HepG2 (cell line): Measurements from ENCODE around the gene PLD1. TPM values are rescaled to one million over a fixed set of nuclear protein-coding genes. Genes with fewer than 3 reads are reported as not detected.

Source experiments
- BORCS8-MEF2B ChIP-seq: sonication (generic); formaldehyde crosslinking; IDR thresholded peaks from 2 replicates; pipeline ENCODE4 v1.8.0; 2022; ENCODE audit warnings: mild to moderate bottlenecking, missing genetic modification reagents
- BRF2 ChIP-seq: sonication (generic); formaldehyde crosslinking; IDR thresholded peaks from 2 replicates; pipeline ENCODE4 v1.8.1; 2022; ENCODE audit warnings: mild to moderate bottlenecking, missing genetic modification reagents
- CC2D1A ChIP-seq: sonication (generic); formaldehyde crosslinking; IDR thresholded peaks from 2 replicates; pipeline ENCODE4 v1.8.1; 2023; ENCODE audit warnings: mild to moderate bottlenecking, missing genetic modification reagents
- CTCF ChIP-seq: sonication (generic); formaldehyde crosslinking; IDR thresholded peaks from 2 replicates; pipeline ENCODE4 v1.5.0; 2020; ENCODE audit warnings: mild to moderate bottlenecking, missing genetic modification reagents, moderate library complexity
- HMG20A ChIP-seq: IDR thresholded peaks from 2 replicates; pipeline ENCODE4 v1.6.1; 2016; ENCODE audit warnings: borderline replicate concordance
- HMGXB4 ChIP-seq, 2 experiments: sonication (generic) in 1 of 2; formaldehyde crosslinking in 1 of 2; IDR thresholded peaks; 2 replicates each; pipeline versions ENCODE4 v1.4.0 to v1.6.1; 2018 to 2020; ENCODE audit warnings: missing genetic modification reagents in 2 of 2, borderline replicate concordance in 1 of 2, low read depth in 1 of 2, mild to moderate bottlenecking in 1 of 2, missing biosample characterization in 1 of 2
- NR2F2 ChIP-seq: IDR thresholded peaks from 2 replicates; pipeline ENCODE4 v1.6.1; 2012; ENCODE audit warnings: low read depth, inconsistent platforms, borderline replicate concordance
- PBX3 ChIP-seq: sonication (generic); formaldehyde crosslinking; IDR thresholded peaks from 2 replicates; pipeline ENCODE4 v1.8.1; 2023; ENCODE audit warnings: missing genetic modification reagents, inconsistent platforms, borderline replicate concordance
- SMAD9 ChIP-seq: sonication (generic); formaldehyde crosslinking; IDR thresholded peaks from 2 replicates; pipeline ENCODE4 v1.5.1; 2020; ENCODE audit warnings: mild to moderate bottlenecking, missing genetic modification reagents
- SNRNP70 ChIP-seq: fragments of 200-400 bp; formaldehyde crosslinking; IDR thresholded peaks from 2 replicates; pipeline ENCODE4 v1.6.1; 2017; ENCODE audit warnings: mild to moderate bottlenecking, low read depth, low read length, moderate library complexity
- SOX6 ChIP-seq, 2 experiments: fragments of 450-650 bp in 1 of 2; sonication (generic) in 1 of 2; formaldehyde crosslinking in 1 of 2; IDR thresholded peaks; 2 replicates each; pipeline versions ENCODE4 v1.4.0 to v1.6.1; 2017 to 2020; ENCODE audit warnings: antibody characterized with exemption in 1 of 2, mild to moderate bottlenecking in 1 of 2, missing genetic modification reagents in 1 of 2
- ZHX1 ChIP-seq: sonication (generic); formaldehyde crosslinking; IDR thresholded peaks from 2 replicates; pipeline ENCODE4 v1.8.1; 2022; ENCODE audit warnings: low read depth, mild to moderate bottlenecking, missing genetic modification reagents
- ZMYM4 ChIP-seq: sonication (generic); formaldehyde crosslinking; IDR thresholded peaks from 2 replicates; pipeline ENCODE4 v1.8.1; 2023; ENCODE audit warnings: mild to moderate bottlenecking, missing genetic modification reagents
- ZNF292 ChIP-seq: sonication (generic); formaldehyde crosslinking; IDR thresholded peaks from 2 replicates; pipeline ENCODE4 v1.8.1; 2022; ENCODE audit warnings: mild to moderate bottlenecking, low read depth, missing genetic modification reagents, borderline replicate concordance
- ZNF326 ChIP-seq: sonication (generic); formaldehyde crosslinking; IDR thresholded peaks from 2 replicates; pipeline ENCODE4 v1.4.0; 2020; ENCODE audit warnings: missing genetic modification reagents, borderline replicate concordance
- ZNF343 ChIP-seq: sonication (generic); formaldehyde crosslinking; IDR thresholded peaks from 2 replicates; pipeline ENCODE4 v1.4.0; 2020; ENCODE audit warnings: mild to moderate bottlenecking, missing genetic modification reagents
- ZNF431 ChIP-seq: sonication (generic); formaldehyde crosslinking; IDR thresholded peaks from 2 replicates; pipeline ENCODE4 v1.9.0; 2022; ENCODE audit warnings: missing genetic modification reagents, low read depth, mild to moderate bottlenecking, borderline replicate concordance
- ZNF501 ChIP-seq: sonication (generic); formaldehyde crosslinking; IDR thresholded peaks from 2 replicates; pipeline ENCODE4 v1.5.1; 2020; ENCODE audit warnings: mild to moderate bottlenecking, moderate library complexity, missing genetic modification reagents
- ZNF747 ChIP-seq: sonication (generic); formaldehyde crosslinking; IDR thresholded peaks from 2 replicates; pipeline ENCODE4 v1.8.1; 2023; ENCODE audit warnings: missing genetic modification reagents, mild to moderate bottlenecking, borderline replicate concordance
- ZNF83 ChIP-seq: sonication (generic); formaldehyde crosslinking; IDR thresholded peaks from 2 replicates; pipeline ENCODE4 v1.4.0; 2020; ENCODE audit warnings: missing genetic modification reagents, mild to moderate bottlenecking, borderline replicate concordance
- polyA plus RNA-seq, 8 experiments: library from polyadenylated mRNA; depleted of rRNA in 3 of 8; stranded (reverse) in 7 of 8; unstranded in 1 of 8; fragments of >200 nt; fragmentation: Illumina TruSeq in 4 of 8; extraction: Trizol in 4 of 8; gene quantifications; 2 replicates each; pipeline versions ENCODE4 v1.2.1 to v1.2.3, GENCODE V29; 2011 to 2016; ENCODE audit warnings: low read depth in 4 of 8, missing spikeins in 1 of 8, mixed read lengths in 1 of 8; ENCODE audit not compliant: insufficient read depth in 1 of 8
- total RNA-seq, 5 experiments: library from RNA; depleted of rRNA; stranded (reverse); fragments of >200 nt; fragmentation: Illumina TruSeq; extraction: Trizol; gene quantifications; 2 replicates each; pipeline ENCODE4 v1.2.3, GENCODE V29; 2016; ENCODE audit warnings: low read depth in 1 of 5

Gene PLD1
- total and polyA plus RNA-seq, 2 of the 13 experiments (the other 11 are each of a cell fraction or from before 2014, with no cell fraction given) = 27.1 to 59.4 TPM

- no peak for TF ChIP-seq PBX3 (CRISPR knock-in tag)
- TF ChIP-seq SNRNP70 = no peak
- no peak for TF ChIP-seq SMAD9 (CRISPR knock-in tag)
- no peak for TF ChIP-seq HMGXB4 (CRISPR knock-in tag; IDR thresholded peaks at IDR 0.05; ENCODE audit: borderline replicate concordance in 1 of 2, low read depth in 1 of 2)
- TF ChIP-seq ZNF292 (CRISPR knock-in tag) = 0 out of 2 replicates have a peak, but pooled peaks have one; percentile 34
- TF ChIP-seq BRF2 = no peak
- no peak for TF ChIP-seq ZMYM4 (CRISPR knock-in tag)
- TF ChIP-seq HMG20A = peak; percentile 50; the same call in 1 of the 2 replicates
- TF ChIP-seq ZNF326 (CRISPR knock-in tag) = no peak
- TF ChIP-seq ZNF343 (CRISPR knock-in tag) = no peak
- no peak for TF ChIP-seq ZNF83 (CRISPR knock-in tag)
- no peak for TF ChIP-seq NR2F2
- TF ChIP-seq CC2D1A = no peak
- TF ChIP-seq SOX6 (IDR thresholded peaks at IDR 0.05) = no peak
- TF ChIP-seq SOX6 (CRISPR knock-in tag; IDR thresholded peaks at IDR 0.05) = peak; percentile 85
- no peak for TF ChIP-seq BORCS8-MEF2B (CRISPR knock-in tag)
- TF ChIP-seq ZNF747 (CRISPR knock-in tag) = no peak
- no peak for TF ChIP-seq ZNF501
- no peak for TF ChIP-seq CTCF (CRISPR knock-in tag)
- no peak for TF ChIP-seq ZHX1 (CRISPR knock-in tag)
- no peak for TF ChIP-seq ZNF431
Measured at GRCh38 chr3:171842864-171843518, 32.7 kb upstream of the PLD1 start, which contains the start of gene TMEM212 (continued).
